ENCODE measurements around the gene MDM2.

- no peak for TF ChIP-seq CTCF (IDR thresholded peaks at IDR 0.05; ENCODE audit: control extremely low read depth in 1 of 3, insufficient read depth in 1 of 3, low read depth in 1 of 3, low read length in 3 of 3)
- no peak for TF ChIP-seq RXRA (IDR thresholded peaks at IDR 0.05; ENCODE audit: insufficient read depth, low read depth, low read length)
- TF ChIP-seq SIN3A (conservative IDR thresholded peaks at IDR 0.05 in 1 of 2, IDR thresholded peaks at IDR 0.05 in 1 of 2; ENCODE audit: low read depth in 1 of 2, low read length in 2 of 2): no peak
- no peak for TF ChIP-seq POLR2A (IDR thresholded peaks at IDR 0.05; ENCODE audit: control extremely low read depth in 1 of 2, low read depth in 2 of 2, low read length in 2 of 2)
- TF ChIP-seq POLR2AphosphoS5 (IDR thresholded peaks at IDR 0.05; ENCODE audit: low read depth, low read length): no peak
- no peak for TF ChIP-seq TBP (IDR thresholded peaks at IDR 0.05; ENCODE audit: low read depth, low read length)
- no peak for TF ChIP-seq JUND (IDR thresholded peaks at IDR 0.05; ENCODE audit: low read length)
These were observed 48.1 kb upstream of the MDM2 start for GRCh38 chr12:68759852-68760251.

Data from H1 (cell line).